WTC11 (cell line): ENCODE data around the gene CLNK. TPM values are rescaled to one million over a fixed set of nuclear protein-coding genes. Genes with fewer than 3 reads are reported as not detected.

Experiments
- ATAC-seq: fragments of 200-7000 bp; cut with Tn5 transposase; 2 replicates; pipeline ENCODE4 v1.10.0; 2021; ENCODE audit warnings: mild to moderate bottlenecking, moderate library complexity
- CTCF ChIA-PET: fragments of 300-600 bp; sonication (Branson Sonifier 250); formaldehyde crosslinking; loops from one replicate; lab custom pipeline; 2021; ENCODE audit warnings: antibody characterized with exemption; lab: Charles Lee
- POLR2A ChIA-PET: fragments of 350-600 bp; sonication (Branson Sonifier 250); formaldehyde crosslinking; loops from one replicate; lab custom pipeline; 2021; ENCODE audit warnings: antibody characterized with exemption; lab: Charles Lee
- DNase-seq: peaks from one replicate; pipeline ENCODE4 v3.0.0; 2021; ENCODE audit warnings: low spot score
- H3K27ac Mint-ChIP-seq: 2 replicates; pipeline ENCODE4 v1.8.0; 2021; ENCODE audit warnings: mixed read lengths
- H3K27me3 Mint-ChIP-seq: 2 replicates; pipeline ENCODE4 v1.8.0; 2021; ENCODE audit warnings: low read depth, mild to moderate bottlenecking, moderate library complexity, mixed read lengths
- H3K36me3 Mint-ChIP-seq: 2 replicates; pipeline ENCODE4 v1.8.0; 2021; ENCODE audit warnings: mixed read lengths
- H3K4me1 Mint-ChIP-seq: 2 replicates; pipeline ENCODE4 v1.8.0; 2022; ENCODE audit warnings: mixed read lengths
- H3K4me3 Mint-ChIP-seq: 2 replicates; pipeline ENCODE4 v1.8.0; 2021; ENCODE audit warnings: mild to moderate bottlenecking, moderate library complexity, mixed read lengths
- H3K9me3 Mint-ChIP-seq: 2 replicates; pipeline ENCODE4 v1.8.0; 2021; ENCODE audit warnings: mixed read lengths
- ATF3 ChIP-seq: sonication (generic); formaldehyde crosslinking; conservative IDR thresholded peaks from 2 replicates; pipeline ENCODE4 v1.8.1; 2022; ENCODE audit warnings: mild to moderate bottlenecking, missing genetic modification reagents
- CDX4 ChIP-seq: fragments of 250-450 bp; sonication (Bioruptor Pico); IDR thresholded peaks from 2 replicates; pipeline ENCODE4 v1.9.0; 2021; ENCODE audit warnings: moderate library complexity, mild to moderate bottlenecking, inconsistent platforms, borderline replicate concordance
- CREM ChIP-seq: sonication (generic); formaldehyde crosslinking; IDR thresholded peaks from 2 replicates; pipeline ENCODE4 v1.8.1; 2022; ENCODE audit warnings: mild to moderate bottlenecking, missing genetic modification reagents, moderate library complexity
- CTCF ChIP-seq: fragments of 200-600 bp; IDR thresholded peaks from 2 replicates; pipeline ENCODE4 v1.8.0; 2022; ENCODE audit warnings: antibody characterized with exemption
- E2F5 ChIP-seq: sonication (generic); formaldehyde crosslinking; IDR thresholded peaks from 2 replicates; pipeline ENCODE4 v1.8.1; 2022; ENCODE audit warnings: mild to moderate bottlenecking, moderate library complexity, missing genetic modification reagents
- ELF4 ChIP-seq: sonication (generic); formaldehyde crosslinking; IDR thresholded peaks from 2 replicates; pipeline ENCODE4 v1.8.1; 2022; ENCODE audit warnings: low read depth, mild to moderate bottlenecking, moderate library complexity, missing genetic modification reagents
- EMX1 ChIP-seq: fragments of 250-450 bp; sonication (Bioruptor Pico); IDR thresholded peaks from 2 replicates; pipeline ENCODE4 v1.8.0; 2021; ENCODE audit warnings: mild to moderate bottlenecking
- FOXJ3 ChIP-seq: sonication (generic); formaldehyde crosslinking; IDR thresholded peaks from 2 replicates; pipeline ENCODE4 v1.9.0; 2021; ENCODE audit warnings: missing genetic modification reagents, mild to moderate bottlenecking, borderline replicate concordance
- HMGXB4 ChIP-seq: sonication (generic); formaldehyde crosslinking; IDR thresholded peaks from 2 replicates; pipeline ENCODE4 v1.8.1; 2023; ENCODE audit warnings: mild to moderate bottlenecking, moderate library complexity, missing genetic modification reagents
- NR2C2 ChIP-seq: sonication (generic); formaldehyde crosslinking; IDR thresholded peaks from 2 replicates; pipeline ENCODE4 v1.8.0; 2022; ENCODE audit warnings: mild to moderate bottlenecking, missing genetic modification reagents
- PRRX2 ChIP-seq: fragments of 250-450 bp; sonication (Bioruptor Pico); IDR thresholded peaks from 2 replicates; pipeline ENCODE4 v1.8.0; 2021; ENCODE audit warnings: mild to moderate bottlenecking
- STAT6 ChIP-seq: sonication (generic); formaldehyde crosslinking; conservative IDR thresholded peaks from 2 replicates; pipeline ENCODE4 v1.8.1; 2023; ENCODE audit warnings: mild to moderate bottlenecking, low read depth, missing genetic modification reagents, moderate library complexity
- TP53 ChIP-seq: sonication (generic); formaldehyde crosslinking; IDR thresholded peaks from 2 replicates; pipeline ENCODE4 v1.8.1; 2023; ENCODE audit warnings: mild to moderate bottlenecking, missing genetic modification reagents
- USF2 ChIP-seq: sonication (generic); formaldehyde crosslinking; IDR thresholded peaks from 2 replicates; pipeline ENCODE4 v1.8.1; 2023; ENCODE audit warnings: mild to moderate bottlenecking, missing genetic modification reagents, moderate library complexity
- ZNF121 ChIP-seq: sonication (generic); formaldehyde crosslinking; IDR thresholded peaks from 2 replicates; pipeline ENCODE4 v1.8.0; 2023; ENCODE audit warnings: missing genetic modification reagents
- ZNF423 ChIP-seq: fragments of 250-450 bp; sonication (Bioruptor Pico); IDR thresholded peaks from 2 replicates; pipeline ENCODE4 v2.1.2; 2022; ENCODE audit warnings: mild to moderate bottlenecking, moderate library complexity
- ZNF532 ChIP-seq: fragments of 250-450 bp; sonication (Bioruptor Pico); IDR thresholded peaks from 2 replicates; pipeline ENCODE4 v1.9.0; 2021; ENCODE audit warnings: mild to moderate bottlenecking, borderline replicate concordance
- total RNA-seq: library from RNA; stranded (reverse); gene quantifications from 3 replicates; pipeline ENCODE4 v1.2.3, GENCODE V29; 2021

Gene CLNK
- total RNA-seq, 1 experiment from 2014 or later: not detected

GRCh38 chr4:10688846-10689245 lies 4.3 kb upstream of the CLNK start:
- Mint-ChIP-seq H3K27me3 (no peaks in the 10 kb centered on the region; the same call in 1 of the 2 replicates), H3K9me3 (peaks cover 75% of the 10 kb centered on the region), H3K4me1 (peaks cover 2% of the 10 kb centered on the region), H3K27ac (no peak overlapping the region), H3K4me3 (no peak overlapping the region), H3K36me3 (peaks cover 51% of the 10 kb centered on the region)
- ChIA-PET CTCF (no interaction called here), POLR2A (no interaction called here)
- TF ChIP-seq TP53 (CRISPR knock-in tag): no peak
- no peak for TF ChIP-seq CDX4 (CRISPR knock-in tag)
- TF ChIP-seq ZNF423 (CRISPR knock-in tag): no peak
- TF ChIP-seq STAT6 (CRISPR knock-in tag): no peak
- TF ChIP-seq ZNF532 (CRISPR knock-in tag): no peak
- no peak for TF ChIP-seq E2F5 (CRISPR knock-in tag)
- no peak for TF ChIP-seq PRRX2
- no peak for TF ChIP-seq ZNF121 (CRISPR knock-in tag)
- TF ChIP-seq EMX1 (CRISPR knock-in tag): no peak
- no peak for TF ChIP-seq ATF3 (CRISPR knock-in tag)
- TF ChIP-seq USF2 (CRISPR knock-in tag): no peak
- no peak for TF ChIP-seq NR2C2 (CRISPR knock-in tag)
- TF ChIP-seq CTCF: no peak
- TF ChIP-seq ELF4 (CRISPR knock-in tag): no peak
- TF ChIP-seq FOXJ3 (CRISPR knock-in tag): no peak
- no peak for TF ChIP-seq HMGXB4
- TF ChIP-seq CREM (CRISPR knock-in tag): no peak
- ATAC-seq (no peak), DNase-seq (no peak)
